ENCODE results near the gene PHACTR1. TPM values are rescaled to one million over a fixed set of nuclear protein-coding genes. Genes with fewer than 3 reads are reported as not detected.

PHACTR1 gene
- total and polyA plus RNA-seq, 9 of the 15 experiments (the other 6 are each of a cell fraction or from before 2014, with no cell fraction given): 11.5 to 32.6 (median 22.0) TPM

GRCh38 chr6:13194852-13195251 is 478.3 kb downstream of the PHACTR1 start (continued):
- TF ChIP-seq REST (IDR thresholded peaks at IDR 0.05; ENCODE audit: borderline replicate concordance) (peak; percentile 82; the same call in 1 of the 2 replicates), REST (CRISPR knock-in tag; IDR thresholded peaks at IDR 0.05; ENCODE audit: low read depth) (no peak), MAFG (tag; conservative IDR thresholded peaks at IDR 0.05) (peak; percentile 59), CTBP1 (IDR thresholded peaks at IDR 0.05; ENCODE audit: borderline replicate concordance) (peak; percentile 17; the same call in 1 of the 2 replicates), FIP1L1 (IDR thresholded peaks at IDR 0.05; ENCODE audit: low read depth, low read length, poor library complexity, severe bottlenecking) (no peak), DEAF1 (CRISPR knock-in tag; IDR thresholded peaks at IDR 0.05) (peak; percentile 77), SMC3 (conservative IDR thresholded peaks at IDR 0.05; ENCODE audit: insufficient read depth, low read depth, low read length) (peak; percentile 81), NFIC (IDR thresholded peaks at IDR 0.05) (peak; percentile 60), EP400 (IDR thresholded peaks at IDR 0.05) (no peak), RCOR1 (IDR thresholded peaks at IDR 0.05; ENCODE audit: borderline replicate concordance in 1 of 2, low read depth in 2 of 2, low read length in 2 of 2) (peak in 1 of 2 experiments; percentile 56; a peak in 1 of 4 replicates), JUND (IDR thresholded peaks at IDR 0.05; ENCODE audit: borderline replicate concordance, low read depth, low read length) (no peak), JUND (tag; IDR thresholded peaks at IDR 0.05; ENCODE audit: borderline replicate concordance, low read depth, low read length) (peak; percentile 12; the same call in 1 of the 3 replicates), RAD21 (CRISPR knock-in tag; conservative IDR thresholded peaks at IDR 0.05 in 1 of 2, IDR thresholded peaks at IDR 0.05 in 1 of 2) (peak; percentile 86 to 89), L3MBTL2 (IDR thresholded peaks at IDR 0.05) (peak; percentile 41; the same call in 1 of the 2 replicates), BHLHE40 (IDR thresholded peaks at IDR 0.05; ENCODE audit: low read length) (peak; percentile 6; the same call in 1 of the 2 replicates)
- TF ChIP-seq, protein P1, sequence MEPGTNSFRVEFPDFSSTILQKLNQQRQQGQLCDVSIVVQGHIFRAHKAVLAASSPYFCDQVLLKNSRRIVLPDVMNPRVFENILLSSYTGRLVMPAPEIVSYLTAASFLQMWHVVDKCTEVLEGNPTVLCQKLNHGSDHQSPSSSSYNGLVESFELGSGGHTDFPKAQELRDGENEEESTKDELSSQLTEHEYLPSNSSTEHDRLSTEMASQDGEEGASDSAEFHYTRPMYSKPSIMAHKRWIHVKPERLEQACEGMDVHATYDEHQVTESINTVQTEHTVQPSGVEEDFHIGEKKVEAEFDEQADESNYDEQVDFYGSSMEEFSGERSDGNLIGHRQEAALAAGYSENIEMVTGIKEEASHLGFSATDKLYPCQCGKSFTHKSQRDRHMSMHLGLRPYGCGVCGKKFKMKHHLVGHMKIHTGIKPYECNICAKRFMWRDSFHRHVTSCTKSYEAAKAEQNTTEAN (CRISPR knock-in tag; IDR thresholded peaks at IDR 0.05): no peak
